Right ventricle myocardium inferior (tissue), 1 donor: ENCODE results near the gene TAS1R3. TPM values are rescaled to one million over a fixed set of nuclear protein-coding genes. Genes with fewer than 3 reads are reported as not detected.

Experiments used
- ATAC-seq: fragments of 200-7000 bp; cut with Tn5 transposase; one replicate; pipeline ENCODE4 v1.9.1; 2020; ENCODE audit warnings: mild to moderate bottlenecking, moderate library complexity
- DNase-seq: peaks from one replicate; pipeline ENCODE4 v3.0.0; 2021; ENCODE audit errors: missing footprints
- intact Hi-C: fragments of 100-400 bp; cut with DNase I; formaldehyde crosslinking; loops from one replicate; pipeline ENCODE4 v1.11.0; 2022
- total RNA-seq: library from RNA; stranded (reverse); fragmentation: NEBNext Ultra II Directional; extraction: Animal tissue kit (Norgen Biotek cat#: 25700); gene quantifications from one replicate; pipeline ENCODE4 v1.2.1, GENCODE V29; 2021
- donor health status: DM: no; HTN: yes; CAD: no; lungs with severe emphysema.

TAS1R3 gene
- total RNA-seq, 1 donor from 2014 or later: 0.51 TPM

DNA sequence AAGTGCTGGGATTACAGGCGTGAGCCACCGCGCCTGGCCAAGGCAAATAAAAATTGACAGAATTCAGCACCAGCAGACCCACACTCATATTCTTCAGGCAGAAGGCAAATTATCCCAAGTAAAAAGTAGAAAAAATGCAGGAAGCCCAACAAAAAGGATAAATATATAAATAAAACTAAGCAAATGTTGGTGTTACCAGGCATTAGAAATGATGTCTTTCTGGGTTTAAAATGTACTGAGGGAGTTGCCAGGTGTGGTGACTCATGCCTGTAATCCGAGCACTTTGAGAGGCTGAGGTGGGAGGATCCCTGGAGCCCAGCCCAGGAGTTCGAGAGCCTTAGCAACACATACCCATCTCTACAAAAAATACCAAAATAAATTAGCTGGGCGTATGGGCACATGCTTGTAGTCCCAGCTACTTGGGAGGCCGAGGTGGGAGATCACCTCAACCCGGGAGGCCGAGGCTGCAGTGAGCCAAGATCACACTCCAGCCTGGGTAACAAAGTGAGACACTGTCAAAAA, 12.9 kb upstream of the TAS1R3 start:
- DNase-seq (peak; percentile 85), ATAC-seq (peak; percentile 85)
- intact Hi-C loops: no loop called here

DNA sequence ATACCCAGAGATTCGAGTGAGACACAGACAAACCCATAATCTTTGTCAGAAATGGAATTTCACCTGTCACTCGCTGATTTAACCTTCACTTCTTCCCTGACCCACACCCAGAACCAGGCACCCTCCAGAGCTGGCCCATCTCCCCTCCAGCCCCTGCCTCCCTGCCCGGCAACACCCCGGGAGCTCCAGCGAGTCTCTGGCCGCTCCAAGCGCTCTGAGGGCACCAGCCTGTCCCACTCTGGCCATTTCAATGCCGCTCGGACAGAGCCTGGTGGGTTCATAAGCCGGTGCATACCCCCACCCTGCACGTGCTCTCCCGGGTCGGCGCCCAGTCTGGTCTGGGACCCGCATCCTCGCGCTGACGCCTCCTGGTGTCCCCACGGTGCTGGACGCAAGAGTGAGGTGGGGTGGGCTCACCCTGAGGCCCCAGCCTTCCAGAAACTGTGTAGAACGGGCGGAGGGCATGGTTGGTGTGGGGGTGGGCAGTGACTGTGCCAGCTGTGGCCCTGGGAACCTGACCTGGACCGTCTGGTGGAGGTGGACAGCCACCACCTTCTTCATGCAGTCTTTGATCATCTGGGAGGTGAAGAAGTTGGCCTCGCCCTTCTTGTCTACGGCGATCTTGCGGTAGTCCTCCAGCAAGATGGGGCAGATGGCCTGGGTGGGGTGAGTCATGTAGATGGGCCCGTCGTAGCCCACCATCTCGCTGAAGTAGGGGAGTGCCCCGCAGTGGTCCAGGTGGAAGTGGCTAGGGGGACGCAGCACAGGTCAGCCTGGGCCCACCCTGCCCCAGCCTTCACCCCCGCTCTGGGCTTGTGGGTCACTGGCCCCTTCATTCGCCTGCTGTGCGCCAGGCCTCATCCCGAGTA, 12.1 kb upstream of the TAS1R3 start:
- DNase-seq: no peak
- intact Hi-C loops: no loop called here
- no peak for ATAC-seq

DNA sequence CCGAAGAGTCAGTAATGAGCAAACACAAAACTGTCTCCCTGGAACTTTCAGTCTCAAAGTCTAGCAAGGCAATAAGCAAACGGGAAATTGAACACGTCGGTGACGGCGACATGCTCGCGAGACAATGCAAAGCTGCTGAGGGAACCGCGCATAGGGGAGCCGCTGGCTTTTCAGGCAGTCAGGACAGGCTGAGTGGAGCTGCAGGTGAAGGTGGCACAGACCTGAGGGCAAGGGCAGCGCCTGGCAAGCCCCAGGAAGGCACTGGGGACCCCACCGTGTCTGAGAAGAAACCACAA, 11.5 kb upstream of the TAS1R3 start:
- DNase-seq (no peak), ATAC-seq (no peak)
- intact Hi-C loops: no loop called here

DNA sequence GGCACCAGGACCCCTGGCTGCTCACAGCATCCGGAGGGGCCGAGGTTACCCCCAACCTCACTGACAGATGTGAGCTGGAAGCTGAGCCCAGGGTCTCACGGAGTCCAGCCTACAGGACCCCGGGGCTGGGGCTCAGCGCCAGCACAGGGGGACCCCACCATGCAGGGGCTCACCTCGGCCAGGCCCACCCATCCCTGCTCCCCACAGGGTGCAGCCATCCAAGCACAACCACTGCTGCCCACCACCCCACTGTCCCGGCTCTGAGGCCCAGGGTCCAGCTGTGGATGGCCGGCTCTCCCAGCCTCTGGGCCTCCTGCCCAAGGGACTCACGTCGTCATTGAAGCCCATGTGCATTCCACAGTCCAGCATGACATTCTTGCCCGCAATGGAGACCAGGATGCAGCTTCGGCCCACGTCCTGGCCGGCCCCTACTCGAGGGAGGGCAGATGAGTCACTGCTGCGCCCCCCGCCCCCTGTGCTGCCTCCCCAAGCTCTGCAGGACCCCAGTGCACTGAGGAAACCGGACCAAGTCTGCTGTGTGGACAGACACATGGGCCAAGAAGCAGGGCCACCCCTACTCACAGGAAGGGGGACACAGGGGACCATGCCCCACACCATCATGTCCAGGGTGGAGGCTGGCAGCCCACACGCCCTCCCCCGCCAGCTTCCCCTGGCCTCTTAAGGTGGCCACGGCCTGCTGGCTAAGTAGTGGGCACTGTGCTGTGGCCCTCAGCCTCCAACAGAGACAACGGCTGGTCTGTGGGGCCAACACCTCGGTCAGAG, 10.2 kb upstream of the TAS1R3 start:
- ATAC-seq (no peak), DNase-seq (no peak)
- intact Hi-C loops: no loop called here

DNA sequence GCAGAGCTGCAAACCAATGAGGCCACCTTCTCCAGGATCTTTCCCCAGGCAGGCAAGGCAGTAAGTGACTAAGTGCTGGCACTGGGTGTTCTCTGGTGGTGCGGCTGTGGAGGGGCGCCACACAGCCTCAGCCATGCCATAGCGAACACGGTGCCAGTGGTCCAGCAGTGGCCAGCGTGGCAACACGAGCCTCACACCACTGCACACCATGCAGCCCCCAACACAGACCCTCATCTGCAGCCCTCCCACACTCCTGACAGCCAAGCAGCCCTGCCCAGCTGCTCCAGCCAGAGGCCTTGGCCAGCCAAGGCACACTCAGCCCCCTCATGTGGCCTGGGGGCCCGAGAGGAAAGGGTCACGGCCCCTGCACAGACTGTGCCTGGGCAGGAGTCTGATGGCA, 9.6 kb upstream of the TAS1R3 start:
- intact Hi-C loops: no loop called here
- ATAC-seq: no peak
- no peak for DNase-seq

DNA sequence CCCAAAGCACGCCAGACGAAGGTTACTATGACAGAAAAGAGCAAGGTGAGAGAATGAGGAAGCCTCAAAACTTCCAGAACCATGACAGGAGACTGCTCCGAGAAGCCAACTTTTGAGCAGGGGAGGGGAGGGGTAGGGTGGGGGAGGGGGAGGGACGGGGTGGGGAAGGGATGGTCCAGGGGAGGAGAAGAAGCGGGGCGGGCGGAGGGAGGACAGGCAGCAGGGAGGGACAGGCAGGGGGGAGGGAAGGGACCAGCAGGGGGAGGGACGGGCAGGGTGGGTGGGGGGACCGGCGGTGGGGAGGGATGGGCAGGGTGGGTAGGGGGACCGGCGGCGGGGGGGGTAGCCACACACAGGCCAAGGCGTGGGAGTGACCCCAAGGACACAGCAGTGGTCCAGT, 8.7 kb upstream of the TAS1R3 start:
- no peak for DNase-seq
- ATAC-seq: no peak
- intact Hi-C loops: no loop called here

DNA sequence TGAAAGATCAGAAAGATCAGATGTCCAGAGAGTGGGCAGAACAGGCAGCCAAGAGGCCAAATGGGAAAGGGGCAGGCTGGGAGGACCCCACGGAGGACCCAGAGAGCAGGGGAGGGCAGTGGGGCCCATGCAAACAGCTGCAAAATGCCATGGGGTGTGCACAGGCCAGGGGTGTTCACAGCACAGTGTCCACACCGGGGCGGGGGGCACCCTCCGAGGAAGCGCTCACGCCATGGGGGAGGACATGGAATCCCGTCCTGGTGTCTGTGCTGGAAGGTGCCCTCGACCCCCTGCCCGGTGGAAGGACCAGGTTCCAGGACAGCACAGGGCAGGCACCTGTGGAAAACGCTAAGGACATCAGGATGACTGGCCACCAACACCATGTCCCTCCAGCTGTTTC, 8.1 kb upstream of the TAS1R3 start:
- intact Hi-C loops: no loop called here
- ATAC-seq (no peak), DNase-seq (no peak)

DNA sequence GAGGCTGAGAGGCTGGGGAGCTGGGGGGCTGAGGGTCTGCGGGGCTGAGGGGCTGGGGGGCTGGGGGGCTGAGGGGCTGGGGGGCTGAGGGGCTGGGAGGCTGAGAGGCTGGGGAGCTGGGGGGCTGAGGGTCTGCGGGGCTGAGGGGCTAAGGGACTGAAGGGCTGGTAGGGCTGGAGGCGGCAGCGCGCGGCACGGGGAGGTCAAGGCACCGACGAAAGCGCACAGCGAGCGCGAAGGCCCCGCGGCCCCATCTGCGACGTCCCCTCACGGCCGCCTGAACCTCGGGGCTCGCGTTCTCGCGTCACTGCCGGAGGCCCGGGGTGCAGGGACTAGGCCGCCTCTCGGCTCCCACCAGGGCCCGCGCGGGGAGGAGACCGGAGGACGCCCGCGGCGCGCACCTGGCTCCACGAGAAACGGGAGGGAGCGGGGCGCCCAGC, 7.0 kb upstream of the TAS1R3 start:
- intact Hi-C loops: loop anchor here (2.0 kb wide), 1 partner anchor 23 kb away; no protein-coding TSS in a partner anchor
- no peak for DNase-seq
- no peak for ATAC-seq

DNA sequence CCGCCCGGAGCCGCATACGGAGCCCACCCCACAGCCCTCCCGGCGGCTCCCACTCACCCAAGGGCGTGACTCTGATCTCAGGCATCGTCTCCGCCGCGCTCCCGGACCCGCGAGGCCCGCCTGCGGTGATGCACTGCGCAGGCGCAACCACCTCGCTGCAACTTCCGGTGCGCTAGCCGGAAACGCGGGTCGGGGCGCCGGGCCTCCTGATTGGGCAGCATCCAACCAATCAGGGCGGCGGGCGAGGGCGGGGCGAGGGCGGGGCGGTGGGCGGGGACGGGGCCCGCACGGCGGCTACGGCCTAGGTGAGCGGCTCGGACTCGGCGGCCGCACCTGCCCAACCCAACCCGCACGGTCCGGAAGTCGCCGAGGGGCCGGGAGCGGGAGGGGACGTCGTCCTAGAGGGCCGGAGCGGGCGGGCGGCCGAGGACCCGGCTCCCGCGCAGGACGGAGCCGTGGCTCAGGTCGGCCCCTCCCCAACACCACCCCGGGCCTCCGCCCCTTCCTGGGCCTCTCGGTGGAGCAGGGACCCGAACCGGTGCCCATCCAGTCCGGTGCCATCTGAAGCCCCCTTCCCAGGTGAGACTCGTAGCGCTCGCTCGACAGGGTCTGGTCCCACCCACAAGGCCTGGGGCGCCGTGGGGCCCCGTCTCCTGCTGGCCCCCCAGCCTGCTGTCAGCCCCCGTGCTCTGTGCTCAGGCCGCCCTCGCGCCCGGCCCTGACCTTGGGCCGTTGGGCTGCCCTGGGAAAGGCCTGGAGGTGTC, 6.4 kb upstream of the TAS1R3 start, which contains the start of the genes CPTP and INTS11:
CPTP (plus strand) TSS at position 279 of the 764 bp plus-strand sequence. CDS start 2,109 bp downstream, outside the sequence.
INTS11 (minus strand) TSS at position 137 of the 764 bp plus-strand sequence; CDS start at position 85, 52 bp downstream.
- DNase-seq (peak; percentile 96), ATAC-seq (peak; percentile 81)
- intact Hi-C loops: loop anchor here (2.0 kb wide), 1 partner anchor 22 kb away; no protein-coding TSS in a partner anchor

DNA sequence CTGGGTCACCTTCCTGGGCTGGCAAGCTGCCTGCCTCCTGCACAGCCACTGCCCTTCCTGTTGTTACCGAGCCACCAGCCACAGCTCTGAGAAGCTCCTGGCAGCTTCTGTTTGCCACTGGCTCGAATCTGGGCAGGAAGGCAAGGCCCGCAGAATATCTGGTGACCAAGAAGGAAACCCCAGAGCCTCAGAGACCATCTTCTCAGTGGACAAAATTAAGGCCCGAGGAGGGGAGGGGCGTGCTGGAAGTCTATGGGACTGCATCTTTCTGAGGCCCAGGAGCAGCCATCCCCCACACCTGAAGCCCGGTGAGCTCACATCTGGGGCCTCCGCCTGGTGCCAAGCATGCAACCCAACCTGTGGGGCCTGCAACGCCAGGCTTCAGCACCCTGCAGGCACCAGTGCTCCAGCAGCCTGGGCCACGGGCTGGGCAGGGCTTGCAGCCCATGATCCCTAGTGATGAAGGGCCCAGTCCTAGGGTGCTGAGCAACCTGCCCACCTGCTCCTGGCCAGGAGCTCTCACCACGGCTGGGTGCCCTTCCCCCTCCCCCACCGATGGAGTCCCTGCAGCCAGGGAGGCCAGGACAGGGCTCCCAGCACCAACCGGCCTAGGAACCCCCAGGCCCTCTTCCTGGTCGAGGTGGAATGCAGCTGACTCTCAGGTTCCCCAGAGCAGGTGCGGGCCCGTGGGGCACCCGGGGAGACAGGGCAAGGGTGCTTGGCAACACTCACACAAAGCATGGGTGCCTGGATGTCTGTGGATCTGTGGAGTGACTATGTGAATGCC, 5.6 kb upstream of the TAS1R3 start:
- DNase-seq: no peak
- no peak for ATAC-seq
- intact Hi-C loops: loop anchor here (2.0 kb wide), 1 partner anchor 21 kb away; no protein-coding TSS in a partner anchor

DNA sequence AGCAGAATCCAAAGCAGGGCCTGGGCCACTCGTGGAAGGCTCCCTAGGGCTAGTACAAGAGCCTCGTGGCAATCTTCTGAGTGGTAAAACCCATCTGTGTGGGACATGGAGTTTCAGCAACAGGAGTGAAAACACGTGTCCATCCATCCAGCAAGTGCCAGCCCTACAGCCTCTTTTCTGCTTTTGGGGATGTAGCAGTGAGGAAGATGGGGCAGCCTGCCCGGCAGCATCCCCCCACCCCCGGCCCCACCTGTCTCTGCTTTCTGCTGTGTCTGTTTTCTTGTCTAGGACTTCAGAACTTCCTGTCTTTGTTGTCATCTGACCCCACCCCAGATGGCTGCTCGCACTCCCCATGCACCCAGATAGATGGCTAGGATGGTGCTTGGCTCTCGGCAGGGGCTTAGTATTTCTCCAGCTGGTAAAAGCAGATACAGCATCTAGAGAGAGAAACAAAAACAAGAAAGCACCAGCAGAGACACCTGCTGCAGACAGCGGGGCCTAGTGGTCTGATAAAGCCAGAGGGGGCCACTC, 4.9 kb upstream of the TAS1R3 start:
- no peak for DNase-seq
- no peak for ATAC-seq
- intact Hi-C loops: no loop called here

DNA sequence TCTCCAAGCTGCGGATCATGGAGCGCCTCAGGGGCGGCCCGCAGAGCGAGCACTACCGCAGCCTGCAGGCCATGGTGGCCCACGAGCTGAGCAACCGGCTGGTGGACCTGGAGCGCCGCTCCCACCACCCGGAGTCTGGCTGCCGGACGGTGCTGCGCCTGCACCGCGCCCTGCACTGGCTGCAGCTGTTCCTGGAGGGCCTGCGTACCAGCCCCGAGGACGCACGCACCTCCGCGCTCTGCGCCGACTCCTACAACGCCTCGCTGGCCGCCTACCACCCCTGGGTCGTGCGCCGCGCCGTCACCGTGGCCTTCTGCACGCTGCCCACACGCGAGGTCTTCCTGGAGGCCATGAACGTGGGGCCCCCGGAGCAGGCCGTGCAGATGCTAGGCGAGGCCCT, 3.8 kb upstream of the TAS1R3 start:
- no peak for ATAC-seq
- intact Hi-C loops: no loop called here

DNA sequence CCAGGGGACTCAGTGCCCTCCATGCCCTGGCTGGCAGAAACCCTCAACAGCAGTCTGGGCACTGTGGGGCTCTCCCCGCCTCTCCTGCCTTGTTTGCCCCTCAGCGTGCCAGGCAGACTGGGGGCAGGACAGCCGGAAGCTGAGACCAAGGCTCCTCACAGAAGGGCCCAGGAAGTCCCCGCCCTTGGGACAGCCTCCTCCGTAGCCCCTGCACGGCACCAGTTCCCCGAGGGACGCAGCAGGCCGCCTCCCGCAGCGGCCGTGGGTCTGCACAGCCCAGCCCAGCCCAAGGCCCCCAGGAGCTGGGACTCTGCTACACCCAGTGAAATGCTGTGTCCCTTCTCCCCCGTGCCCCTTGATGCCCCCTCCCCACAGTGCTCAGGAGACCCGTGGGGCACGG, 2.8 kb upstream of the TAS1R3 start:
- ATAC-seq (no peak), DNase-seq (no peak)
- intact Hi-C loops: no loop called here

More for the DNA sequence above, 3.8 kb upstream of the TAS1R3 start:
- no peak for DNase-seq

DNA sequence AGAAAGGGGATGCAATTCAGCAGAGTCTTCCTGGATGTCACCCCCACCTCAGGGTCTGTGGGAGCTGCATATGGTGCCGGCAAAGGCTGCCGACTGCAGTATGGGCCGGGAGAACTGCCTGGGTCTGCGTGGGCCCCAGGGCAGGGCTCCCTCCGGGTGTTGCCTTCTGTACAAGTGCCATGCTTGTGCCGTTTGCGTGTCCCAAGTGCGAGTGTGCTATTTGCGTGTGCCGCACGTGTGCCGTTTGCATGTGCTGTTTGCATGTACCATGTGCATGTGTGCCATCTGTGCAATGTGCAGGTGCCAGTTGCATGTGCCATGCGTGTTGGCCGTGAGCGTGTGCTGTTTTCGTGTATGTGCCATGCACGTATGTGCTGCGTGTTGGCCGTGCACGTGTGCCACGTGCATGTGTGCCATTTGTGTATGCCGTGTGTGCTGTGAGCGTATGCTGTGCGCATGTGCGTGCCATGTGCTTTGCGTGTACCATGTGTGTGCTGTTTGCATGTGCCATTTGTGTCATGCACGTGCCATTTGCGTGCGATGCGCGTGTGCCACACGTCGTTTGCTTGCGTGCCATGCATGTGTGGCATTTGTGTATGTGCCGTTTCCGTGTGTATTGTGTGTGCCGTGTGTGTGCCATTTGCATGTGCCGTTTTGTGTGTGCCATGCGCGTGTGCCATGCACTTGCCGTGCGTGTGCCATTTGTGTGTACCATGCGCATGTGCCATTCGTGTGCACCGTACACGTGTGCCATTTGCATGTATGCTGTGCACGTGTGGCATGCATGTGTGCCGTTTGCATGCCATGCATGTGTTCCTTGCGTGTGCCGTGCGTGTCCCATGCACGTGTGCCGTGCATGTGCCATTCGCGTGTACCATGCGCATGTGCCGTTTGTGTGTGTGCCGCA, 1.5 kb upstream of the TAS1R3 start:
- DNase-seq (no peak), ATAC-seq (no peak)
- intact Hi-C loops: no loop called here

DNA sequence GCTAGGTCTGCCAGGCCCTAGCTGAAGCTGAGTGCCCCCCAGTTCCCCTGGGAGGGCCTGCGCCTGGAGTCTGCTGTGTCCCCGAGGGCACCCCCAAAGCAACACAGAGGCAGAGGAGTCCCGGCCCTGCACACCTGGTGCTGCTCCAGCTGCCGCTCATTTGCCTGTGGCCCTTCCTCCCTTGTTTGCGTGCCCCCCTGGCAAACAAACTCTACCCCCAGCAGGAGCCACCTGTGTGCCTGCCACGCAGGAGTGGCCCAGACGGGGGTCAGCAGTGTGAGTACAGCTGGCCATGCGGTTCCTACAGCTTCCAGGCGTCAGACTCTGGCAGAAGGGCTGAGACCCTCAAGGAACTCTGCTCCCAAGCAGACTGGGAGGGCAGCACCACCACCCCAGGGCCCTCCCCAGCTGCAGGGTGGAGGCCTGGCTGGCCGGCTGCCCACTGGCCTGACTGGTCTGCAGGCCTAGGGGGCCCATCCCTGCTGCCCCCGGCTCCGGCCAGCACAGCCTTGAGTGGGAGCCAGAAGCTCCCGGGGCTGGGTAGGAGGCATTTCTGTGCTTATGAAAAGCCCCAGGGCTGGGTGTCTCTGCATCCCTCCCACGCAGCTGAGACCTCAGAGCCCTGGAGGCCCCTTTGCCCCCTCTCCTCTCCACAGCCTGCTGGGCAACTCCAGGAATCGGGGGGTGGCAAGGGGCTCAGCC, 563 bp upstream of the TAS1R3 start:
- DNase-seq: no peak
- intact Hi-C loops: no loop called here
- ATAC-seq: no peak

DNA sequence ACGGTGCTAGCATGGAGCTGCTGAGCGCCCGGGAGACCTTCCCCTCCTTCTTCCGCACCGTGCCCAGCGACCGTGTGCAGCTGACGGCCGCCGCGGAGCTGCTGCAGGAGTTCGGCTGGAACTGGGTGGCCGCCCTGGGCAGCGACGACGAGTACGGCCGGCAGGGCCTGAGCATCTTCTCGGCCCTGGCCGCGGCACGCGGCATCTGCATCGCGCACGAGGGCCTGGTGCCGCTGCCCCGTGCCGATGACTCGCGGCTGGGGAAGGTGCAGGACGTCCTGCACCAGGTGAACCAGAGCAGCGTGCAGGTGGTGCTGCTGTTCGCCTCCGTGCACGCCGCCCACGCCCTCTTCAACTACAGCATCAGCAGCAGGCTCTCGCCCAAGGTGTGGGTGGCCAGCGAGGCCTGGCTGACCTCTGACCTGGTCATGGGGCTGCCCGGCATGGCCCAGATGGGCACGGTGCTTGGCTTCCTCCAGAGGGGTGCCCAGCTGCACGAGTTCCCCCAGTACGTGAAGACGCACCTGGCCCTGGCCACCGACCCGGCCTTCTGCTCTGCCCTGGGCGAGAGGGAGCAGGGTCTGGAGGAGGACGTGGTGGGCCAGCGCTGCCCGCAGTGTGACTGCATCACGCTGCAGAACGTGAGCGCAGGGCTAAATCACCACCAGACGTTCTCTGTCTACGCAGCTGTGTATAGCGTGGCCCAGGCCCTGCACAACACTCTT, 1.1 kb downstream of the TAS1R3 start:
- DNase-seq (no peak), ATAC-seq (no peak)
- intact Hi-C loops: no loop called here
